Fibroblast of pulmonary artery (primary cell): Measurements from ENCODE around the gene LST1.

Experiments
- DNase-seq: peaks from one replicate; pipeline ENCODE4 v3.0.0-alpha.2; 2010; ENCODE audit warnings: low read depth
- H3K4me3 ChIP-seq: replicated peaks from 2 replicates; pipeline ENCODE4 v1.5.1; 2011; ENCODE audit warnings: low read depth, mild to moderate bottlenecking, control low read depth, low read length, moderate library complexity
- TF ChIP-seq, protein P1 (sequence below): IDR thresholded peaks from 2 replicates; pipeline ENCODE4 v1.5.1; 2011; ENCODE audit warnings: mild to moderate bottlenecking, control low read depth, low read length, inconsistent platforms; ENCODE audit errors: missing control alignments

LST1 gene

DNA sequence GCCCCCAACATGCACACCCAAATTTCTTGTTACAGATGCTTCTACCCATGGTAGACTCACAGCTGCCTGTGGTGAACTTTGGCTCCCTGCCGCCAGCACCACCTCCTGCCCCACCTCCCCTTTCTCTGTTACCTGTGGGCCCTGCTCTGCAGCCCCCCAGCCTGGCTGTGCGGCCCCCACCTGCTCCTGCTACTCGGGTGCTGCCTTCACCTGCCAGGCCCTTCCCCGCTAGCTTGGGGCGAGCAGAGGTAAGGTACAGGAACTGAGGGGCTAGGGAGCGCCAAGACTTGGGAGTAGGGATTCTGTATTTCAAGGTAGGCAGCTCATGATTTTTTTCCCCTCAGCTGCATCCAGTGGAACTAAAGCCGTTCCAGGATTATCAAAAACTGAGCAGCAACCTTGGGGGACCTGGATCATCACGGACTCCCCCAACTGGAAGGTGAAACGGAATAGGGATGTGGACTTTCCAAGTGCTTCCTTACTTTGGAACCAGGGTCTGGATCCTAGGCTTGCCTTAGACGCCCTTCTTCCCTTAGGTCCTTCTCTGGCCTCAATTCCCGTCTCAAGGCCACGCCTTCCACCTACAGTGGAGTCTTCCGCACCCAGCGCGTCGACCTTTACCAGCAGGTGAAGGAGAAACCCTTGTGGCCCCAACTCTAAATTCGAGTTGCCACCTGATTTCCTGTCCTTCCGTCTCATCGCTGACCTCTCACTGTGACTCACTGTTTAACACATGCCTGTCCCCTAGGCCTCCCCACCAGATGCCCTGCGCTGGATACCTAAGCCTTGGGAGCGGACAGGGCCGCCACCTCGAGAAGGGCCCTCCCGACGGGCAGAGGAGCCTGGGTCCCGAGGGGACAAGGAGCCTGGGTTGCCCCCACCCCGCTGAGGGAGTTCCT lies 50.9 kb downstream of the LST1 start:
- TF ChIP-seq, protein P1, sequence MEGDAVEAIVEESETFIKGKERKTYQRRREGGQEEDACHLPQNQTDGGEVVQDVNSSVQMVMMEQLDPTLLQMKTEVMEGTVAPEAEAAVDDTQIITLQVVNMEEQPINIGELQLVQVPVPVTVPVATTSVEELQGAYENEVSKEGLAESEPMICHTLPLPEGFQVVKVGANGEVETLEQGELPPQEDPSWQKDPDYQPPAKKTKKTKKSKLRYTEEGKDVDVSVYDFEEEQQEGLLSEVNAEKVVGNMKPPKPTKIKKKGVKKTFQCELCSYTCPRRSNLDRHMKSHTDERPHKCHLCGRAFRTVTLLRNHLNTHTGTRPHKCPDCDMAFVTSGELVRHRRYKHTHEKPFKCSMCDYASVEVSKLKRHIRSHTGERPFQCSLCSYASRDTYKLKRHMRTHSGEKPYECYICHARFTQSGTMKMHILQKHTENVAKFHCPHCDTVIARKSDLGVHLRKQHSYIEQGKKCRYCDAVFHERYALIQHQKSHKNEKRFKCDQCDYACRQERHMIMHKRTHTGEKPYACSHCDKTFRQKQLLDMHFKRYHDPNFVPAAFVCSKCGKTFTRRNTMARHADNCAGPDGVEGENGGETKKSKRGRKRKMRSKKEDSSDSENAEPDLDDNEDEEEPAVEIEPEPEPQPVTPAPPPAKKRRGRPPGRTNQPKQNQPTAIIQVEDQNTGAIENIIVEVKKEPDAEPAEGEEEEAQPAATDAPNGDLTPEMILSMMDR = no peak
- DNase-seq = no peak
- no peak overlapping the region for H3K4me3 ChIP-seq
